ENCODE data around the gene WDR18. TPM values are rescaled to one million over a fixed set of nuclear protein-coding genes. Genes with fewer than 3 reads are reported as not detected.

WDR18 gene
- polyA plus RNA-seq, 1 donor (not counting 4 experiments of a cell fraction or from before 2014, with no cell fraction given): 26.3 TPM

GRCh38 chr19:1042689-1043511 is 58.8 kb downstream of the WDR18 start:
- H3K27me3 ChIP-seq (ENCODE audit: control insufficient read depth, extremely low read depth, insufficient read depth, low read length): no peaks in the 10 kb centered on the region
- DNase-seq (ENCODE audit: low read depth, low spot score) (no peak), FAIRE-seq (no peak)
- peak overlapping the region; percentile 57 to 75 (median 74) for H3K4me3 ChIP-seq (ENCODE audit: control insufficient read depth in 2 of 3, extremely low read depth in 1 of 3, insufficient read depth in 2 of 3, low read depth in 1 of 3, low read length in 3 of 3)
- peak overlapping the region; percentile 74 for H3K9ac ChIP-seq (ENCODE audit: control insufficient read depth, extremely low read depth, insufficient read depth, low read length)
- no peak overlapping the region for H2AFZ ChIP-seq (ENCODE audit: control insufficient read depth, low read length)
- TF ChIP-seq EZH2 (IDR thresholded peaks at IDR 0.05; ENCODE audit: low read length) (no peak), CTCF (optimal IDR thresholded peaks at IDR 0.05 in 1 of 3, IDR thresholded peaks at IDR 0.05 in 1 of 3, conservative IDR thresholded peaks at IDR 0.05 in 1 of 3; ENCODE audit: extremely low read depth in 1 of 3, insufficient read depth in 2 of 3, low read length in 3 of 3) (no peak)
- H3K79me2 ChIP-seq (ENCODE audit: control insufficient read depth, insufficient read depth, low read length): peaks cover 2% of the 10 kb centered on the region
- peaks cover 10 to 11% of the 10 kb centered on the region in 2 experiments for H3K36me3 ChIP-seq (ENCODE audit: control insufficient read depth in 2 of 2, extremely low read depth in 1 of 2, insufficient read depth in 2 of 2, low read length in 2 of 2)
- no peaks in the 10 kb centered on the region for H3K9me3 ChIP-seq (ENCODE audit: control insufficient read depth, low read depth, low read length)
- peaks cover 2% of the 10 kb centered on the region for H4K20me1 ChIP-seq (ENCODE audit: control insufficient read depth, extremely low read depth, insufficient read depth, low read length)
- peaks cover 27% of the 10 kb centered on the region for H3K4me1 ChIP-seq (ENCODE audit: control insufficient read depth, extremely low read depth, insufficient read depth, low read length)
- H3K27ac ChIP-seq (ENCODE audit: control insufficient read depth, insufficient read depth, low read length): peak overlapping the region; percentile 78
- H3K9me1 ChIP-seq (ENCODE audit: control insufficient read depth, extremely low read depth, insufficient read depth, low read length): no peaks in the 10 kb centered on the region
- dilution Hi-C loops (cut with MboI; ENCODE audit: extremely low pct_ligation_motif_present, low sequenced_read_pairs): no loop called here
- H3K4me2 ChIP-seq (ENCODE audit: control insufficient read depth, extremely low read depth, insufficient read depth, low read depth, low read length): peak overlapping the region; percentile 96

Small RNAs within 50 kb of the gene (small RNA-seq; reads per million reads assigned to genes)
- gene RNU6-2 (ENCODE audit: insufficient read length in 3 of 3, low read depth in 3 of 3, low replicate concordance in 1 of 3): 0.33 to 1.5 (median 0.67) reads per million in 3 experiments

Other genes with a start within 250 kb of the WDR18 start
- 17.5 to 25.4 TPM (median 25.0 TPM) in 3 replicates for gene MISP, start 233.2 kb upstream of the WDR18 start, polyA plus RNA-seq
- 117 to 180 TPM (median 130 TPM) in 3 replicates for gene PTBP1, start 186.9 kb upstream of the WDR18 start, polyA plus RNA-seq
- 0.02 to 0.08 TPM in 2 of 3 replicates, not detected in the other for gene PLPPR3, start 162.4 kb upstream of the WDR18 start, polyA plus RNA-seq
- gene AZU1, start 156.5 kb upstream of the WDR18 start, polyA plus RNA-seq: not detected in 3 replicates
- gene PRTN3, start 143.3 kb upstream of the WDR18 start, polyA plus RNA-seq: not detected in 3 replicates
- not detected in 3 replicates for gene ELANE, start 132.0 kb upstream of the WDR18 start, polyA plus RNA-seq
- gene CFD, start 124.7 kb upstream of the WDR18 start, polyA plus RNA-seq: 0.37 to 1.6 TPM (median 0.47 TPM) in 3 replicates
- 9.7 to 20.3 TPM (median 12.0 TPM) in 3 replicates for gene MED16, start 91.2 kb upstream of the WDR18 start, polyA plus RNA-seq
- not detected in 3 replicates for gene RNU6-9, start 90.9 kb upstream of the WDR18 start, polyA plus RNA-seq
- 33.5 to 48.0 TPM (median 47.9 TPM) in 3 replicates for gene R3HDM4, start 71.1 kb upstream of the WDR18 start, polyA plus RNA-seq
- gene KISS1R, start 67.0 kb upstream of the WDR18 start, polyA plus RNA-seq: not detected in 3 replicates
- gene ARID3A, start 58.3 kb upstream of the WDR18 start, polyA plus RNA-seq: 2.6 to 3.4 TPM (median 3.1 TPM) in 3 replicates
- gene GRIN3B, start 16.1 kb downstream of the WDR18 start, polyA plus RNA-seq: 0.20 to 1.9 TPM (median 0.84 TPM) in 3 replicates
- gene TMEM259, start 36.8 kb downstream of the WDR18 start, polyA plus RNA-seq: 61.5 to 136 TPM (median 88.0 TPM) in 3 replicates
- gene RNU6-2, start 37.2 kb downstream of the WDR18 start, polyA plus RNA-seq: not detected in 3 replicates
- 105 to 495 TPM (median 136 TPM) in 3 replicates for gene CNN2, start 42.3 kb downstream of the WDR18 start, polyA plus RNA-seq
- 7.4 to 11.0 TPM (median 7.9 TPM) in 3 replicates for gene ABCA7, start 55.8 kb downstream of the WDR18 start, polyA plus RNA-seq
- gene ARHGAP45, start 82.8 kb downstream of the WDR18 start, polyA plus RNA-seq: 0.56 to 1.3 TPM (median 1.1 TPM) in 3 replicates
- 178 to 229 TPM (median 200 TPM) in 3 replicates for gene POLR2E, start 111.0 kb downstream of the WDR18 start, polyA plus RNA-seq
- 193 to 279 TPM (median 243 TPM) in 3 replicates for gene GPX4, start 119.6 kb downstream of the WDR18 start, polyA plus RNA-seq
- gene SBNO2, start 189.9 kb downstream of the WDR18 start, polyA plus RNA-seq: 10.9 to 19.4 TPM (median 13.1 TPM) in 3 replicates
- gene STK11, start 221.4 kb downstream of the WDR18 start, polyA plus RNA-seq: 24.6 to 31.4 TPM (median 28.1 TPM) in 3 replicates

Measured in keratinocyte (primary cell).